Measurements from ENCODE around the gene GRN. TPM values are rescaled to one million over a fixed set of nuclear protein-coding genes. Genes with fewer than 3 reads are reported as not detected.

Gene GRN
- total RNA-seq, 1 donor from 2014 or later, result 327 TPM

- H3K27me3 Mint-ChIP-seq (ENCODE audit: low read depth, unreplicated experiment), result peaks cover 21% of the 10 kb centered on the region
- H3K36me3 Mint-ChIP-seq (ENCODE audit: low read depth, unreplicated experiment), result peaks cover 2% of the 10 kb centered on the region
- no peak overlapping the region for H3K27ac Mint-ChIP-seq (ENCODE audit: unreplicated experiment)
- Histone ChIP-seq H3K4me3 (ENCODE audit: insufficient read depth, low read depth, low read length) (no peak overlapping the region), H2AFZ (ENCODE audit: low read depth, low read length) (no peak overlapping the region), H3K4me2 (ENCODE audit: low read length) (peak overlapping the region; percentile 84), H4K20me1 (ENCODE audit: insufficient read depth, low read length) (no peaks in the 10 kb centered on the region), H3K27ac (ENCODE audit: low read depth, low read length) (no peak overlapping the region), H3K79me2 (ENCODE audit: insufficient read depth, low read length) (no peaks in the 10 kb centered on the region), H3K4me1 (ENCODE audit: insufficient read depth, low read length) (peaks cover 3% of the 10 kb centered on the region), H3K36me3 (ENCODE audit: insufficient read depth, low read length) (no peaks in the 10 kb centered on the region), H3K9me3 (ENCODE audit: insufficient read depth, low read depth, low read length) (no peaks in the 10 kb centered on the region), H3K27me3 (ENCODE audit: insufficient read depth, low read length) (peaks cover 21% of the 10 kb centered on the region), H3K9ac (ENCODE audit: low read length) (no peak overlapping the region)
- FAIRE-seq (no peak), DNase-seq (ENCODE audit: low read depth) (peak; percentile 10)
- peaks cover 4% of the 10 kb centered on the region for H3K4me1 Mint-ChIP-seq (ENCODE audit: low read depth, unreplicated experiment)
- H3K4me3 Mint-ChIP-seq (ENCODE audit: unreplicated experiment), result peak overlapping the region; percentile 76
- no peak for TF ChIP-seq EZH2 (IDR thresholded peaks at IDR 0.05; ENCODE audit: insufficient read depth, low read length)
- TF ChIP-seq CTCF (IDR thresholded peaks at IDR 0.05; ENCODE audit: insufficient read depth, low read depth, low read length), result no peak
- no peaks in the 10 kb centered on the region for H3K9me3 Mint-ChIP-seq (ENCODE audit: unreplicated experiment)
These were observed 37.5 kb upstream of the GRN start for GRCh38 chr17:44307387-44308186.

GRCh38 chr17:44308320-44308818 is 36.7 kb upstream of the GRN start, which contains the start of gene RUNDC3A:
Gene RUNDC3A, plus strand, starts transcription at chr17:44308601. Its CDS starts 232 bp downstream, at chr17:44308833.
- Histone ChIP-seq H3K4me3 (ENCODE audit: insufficient read depth, low read depth, low read length) (peak within 1 kb of the TSS; percentile 51), H3K9me3 (ENCODE audit: insufficient read depth, low read depth, low read length) (no peaks in the 10 kb centered on the region), H3K4me2 (ENCODE audit: low read length) (peak within 1 kb of the TSS; percentile 84), H3K4me1 (ENCODE audit: insufficient read depth, low read length) (peaks cover 3% of the 10 kb centered on the region), H3K27me3 (ENCODE audit: insufficient read depth, low read length) (peaks cover 18% of the 10 kb centered on the region), H3K79me2 (ENCODE audit: insufficient read depth, low read length) (no peaks in the 10 kb centered on the region), H3K9ac (ENCODE audit: low read length) (no peak within 1 kb of the TSS), H4K20me1 (ENCODE audit: insufficient read depth, low read length) (no peaks in the 10 kb centered on the region), H3K36me3 (ENCODE audit: insufficient read depth, low read length) (no peaks in the 10 kb centered on the region), H3K27ac (ENCODE audit: low read depth, low read length) (no peak within 1 kb of the TSS), H2AFZ (ENCODE audit: low read depth, low read length) (no peak within 1 kb of the TSS)
- DNase-seq (ENCODE audit: low read depth) (peak; percentile 41), FAIRE-seq (no peak)
- Mint-ChIP-seq H3K36me3 (ENCODE audit: low read depth, unreplicated experiment) (peaks cover 2% of the 10 kb centered on the region), H3K9me3 (ENCODE audit: unreplicated experiment) (no peaks in the 10 kb centered on the region), H3K27me3 (ENCODE audit: low read depth, unreplicated experiment) (peaks cover 26% of the 10 kb centered on the region), H3K27ac (ENCODE audit: unreplicated experiment) (no peak within 1 kb of the TSS), H3K4me1 (ENCODE audit: low read depth, unreplicated experiment) (peaks cover 4% of the 10 kb centered on the region), H3K4me3 (ENCODE audit: unreplicated experiment) (peak within 1 kb of the TSS; percentile 76)
- TF ChIP-seq CTCF (IDR thresholded peaks at IDR 0.05; ENCODE audit: insufficient read depth, low read depth, low read length) (no peak), EZH2 (IDR thresholded peaks at IDR 0.05; ENCODE audit: insufficient read depth, low read length) (no peak)

DNA sequence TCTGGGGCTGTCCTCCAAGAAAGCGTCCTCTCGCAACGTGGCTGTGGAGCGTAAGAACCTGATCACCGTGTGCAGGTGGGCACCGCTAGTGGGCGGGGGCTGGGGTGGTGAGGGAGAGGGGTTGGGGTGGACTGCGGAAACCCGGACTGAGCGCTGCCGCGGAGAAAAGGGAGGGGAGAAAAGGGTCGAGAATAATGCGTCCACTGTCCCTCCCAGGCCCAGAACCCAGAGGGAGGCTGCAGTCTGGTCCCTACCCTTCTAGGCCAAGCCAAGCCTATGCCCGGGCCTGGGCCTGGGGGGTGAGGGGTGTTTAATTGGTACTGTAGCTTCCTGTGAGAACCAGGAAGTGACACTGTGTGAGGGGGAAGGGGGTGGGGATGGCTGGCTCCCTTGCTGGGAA is 36.2 kb upstream of the GRN start:
- Histone ChIP-seq H3K4me3 (ENCODE audit: insufficient read depth, low read depth, low read length) (no peak overlapping the region), H3K27ac (ENCODE audit: low read depth, low read length) (no peak overlapping the region)
- TF ChIP-seq EZH2 (IDR thresholded peaks at IDR 0.05; ENCODE audit: insufficient read depth, low read length) (no peak), CTCF (IDR thresholded peaks at IDR 0.05; ENCODE audit: insufficient read depth, low read depth, low read length) (no peak)

More for the DNA sequence above, 36.2 kb upstream of the GRN start:
- Mint-ChIP-seq H3K4me1 (ENCODE audit: low read depth, unreplicated experiment) (peaks cover 4% of the 10 kb centered on the region), H3K4me3 (ENCODE audit: unreplicated experiment) (peak overlapping the region; percentile 75), H3K27ac (ENCODE audit: unreplicated experiment) (no peak overlapping the region), H3K27me3 (ENCODE audit: low read depth, unreplicated experiment) (peaks cover 27% of the 10 kb centered on the region), H3K9me3 (ENCODE audit: unreplicated experiment) (no peaks in the 10 kb centered on the region), H3K36me3 (ENCODE audit: low read depth, unreplicated experiment) (peaks cover 2% of the 10 kb centered on the region)
- FAIRE-seq (no peak), DNase-seq (ENCODE audit: low read depth) (no peak)
- Histone ChIP-seq H3K4me1 (ENCODE audit: insufficient read depth, low read length) (peaks cover 3% of the 10 kb centered on the region), H4K20me1 (ENCODE audit: insufficient read depth, low read length) (no peaks in the 10 kb centered on the region), H3K4me2 (ENCODE audit: low read length) (peak overlapping the region; percentile 84), H3K27me3 (ENCODE audit: insufficient read depth, low read length) (peaks cover 18% of the 10 kb centered on the region), H3K9me3 (ENCODE audit: insufficient read depth, low read depth, low read length) (no peaks in the 10 kb centered on the region), H2AFZ (ENCODE audit: low read depth, low read length) (no peak overlapping the region), H3K9ac (ENCODE audit: low read length) (no peak overlapping the region), H3K36me3 (ENCODE audit: insufficient read depth, low read length) (no peaks in the 10 kb centered on the region), H3K79me2 (ENCODE audit: insufficient read depth, low read length) (no peaks in the 10 kb centered on the region)

Measured in astrocyte (in vitro differentiated cells and primary cell).